ENCODE results near the gene BMPER.
A peak's percentile ranks its signal among the peaks of the same experiment; 100 is the strongest.
"Not testable (repeated sequence)": the region's sequence is repeated elsewhere in the genome, so short reads cannot be mapped to it uniquely, and the experiment has no call there.

BMPER gene

DNA sequence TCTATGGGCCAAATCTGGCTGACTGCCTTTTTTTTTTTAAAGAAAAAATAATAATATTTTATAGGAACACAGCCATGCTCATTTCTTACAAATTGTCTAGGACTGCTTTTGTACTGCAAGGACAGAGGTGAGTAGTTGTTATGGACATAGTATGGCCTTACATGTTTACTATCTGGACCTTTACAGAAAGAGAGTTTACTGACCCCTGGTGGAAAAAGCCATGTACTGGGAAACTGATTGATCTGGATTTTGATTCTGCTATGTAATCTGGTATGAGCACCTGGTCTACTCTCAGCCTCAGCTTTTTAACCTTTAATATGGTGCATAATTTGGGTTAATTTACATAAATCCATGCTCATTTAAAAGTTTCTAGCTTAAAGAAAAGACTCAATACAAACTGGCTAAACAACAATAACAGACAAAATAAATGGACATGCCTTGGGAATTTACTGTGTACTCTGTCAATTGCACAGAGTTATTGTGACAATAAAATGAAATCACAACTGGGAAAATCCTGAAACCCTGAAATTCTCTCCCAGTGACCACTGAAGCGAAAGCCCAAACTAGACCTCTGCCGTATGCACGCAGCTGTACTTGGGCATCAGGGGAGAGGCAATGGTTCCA lies 260.7 kb downstream of the BMPER start:
- DNase-seq = no peak

- DNase-seq = no peak
These were observed 262.7 kb downstream of the BMPER start for GRCh38 chr7:34168013-34168412.

GRCh38 chr7:34174688-34175616 lies 269.6 kb downstream of the BMPER start:
- DNase-seq = not testable (repeated sequence)

- no peak for DNase-seq
These were observed 270.5 kb downstream of the BMPER start for GRCh38 chr7:34175837-34176236.

- DNase-seq = no peak
These were observed 272.1 kb downstream of the BMPER start for GRCh38 chr7:34177476-34177875.

- no peak for DNase-seq
These were observed 276.1 kb downstream of the BMPER start for GRCh38 chr7:34181271-34181958.

- no peak for DNase-seq
These were observed 279.1 kb downstream of the BMPER start for GRCh38 chr7:34184466-34184865.

DNA sequence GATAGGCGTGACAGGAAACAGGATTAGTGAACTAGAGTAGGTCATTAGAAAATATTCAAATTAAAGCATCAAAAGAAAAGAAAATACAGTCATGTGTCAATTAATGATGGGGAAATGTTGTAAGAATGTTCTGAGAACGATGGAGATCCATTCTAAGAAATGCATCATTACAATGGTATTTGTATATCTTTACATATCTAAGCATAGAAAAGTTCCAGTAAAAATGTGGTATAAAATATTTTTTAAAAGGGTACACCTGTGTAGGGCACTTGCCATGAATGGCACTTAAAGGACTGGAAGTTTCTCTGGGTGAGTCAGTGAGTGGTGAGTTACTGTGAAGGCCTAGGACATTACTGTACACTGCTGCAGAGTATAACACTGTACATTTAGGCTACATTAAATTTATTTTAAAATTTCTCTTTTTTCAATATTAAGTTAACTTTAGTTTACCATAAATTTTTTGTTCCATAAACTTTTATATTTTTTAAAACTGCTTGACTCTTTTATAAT lies 282.5 kb downstream of the BMPER start:
- no peak for DNase-seq

- DNase-seq = no peak
These were observed 283.7 kb downstream of the BMPER start for GRCh38 chr7:34189031-34189430.

DNA sequence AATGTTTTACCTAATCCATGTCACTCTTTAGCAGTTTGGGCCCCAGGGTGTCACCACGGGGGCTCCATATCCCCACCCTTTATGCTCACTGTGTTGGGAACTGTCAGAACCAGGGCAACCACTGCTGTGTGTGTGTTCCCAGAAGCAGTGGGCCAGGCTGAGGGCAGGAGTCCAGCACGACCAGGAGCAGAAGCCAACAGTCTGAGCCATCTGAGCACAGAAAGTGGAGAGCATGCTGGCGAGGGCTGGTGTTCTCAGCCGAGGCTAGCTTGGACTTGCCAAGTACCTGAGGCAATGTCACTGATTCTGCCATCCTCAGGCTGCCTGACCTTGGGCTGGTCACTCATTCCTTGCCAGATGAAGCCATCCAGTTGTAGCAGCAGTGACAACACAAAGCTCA lies 285.0 kb downstream of the BMPER start:
- DNase-seq = peak in 46 of 58 donors; percentile 5 to 77 (median 42)

DNA sequence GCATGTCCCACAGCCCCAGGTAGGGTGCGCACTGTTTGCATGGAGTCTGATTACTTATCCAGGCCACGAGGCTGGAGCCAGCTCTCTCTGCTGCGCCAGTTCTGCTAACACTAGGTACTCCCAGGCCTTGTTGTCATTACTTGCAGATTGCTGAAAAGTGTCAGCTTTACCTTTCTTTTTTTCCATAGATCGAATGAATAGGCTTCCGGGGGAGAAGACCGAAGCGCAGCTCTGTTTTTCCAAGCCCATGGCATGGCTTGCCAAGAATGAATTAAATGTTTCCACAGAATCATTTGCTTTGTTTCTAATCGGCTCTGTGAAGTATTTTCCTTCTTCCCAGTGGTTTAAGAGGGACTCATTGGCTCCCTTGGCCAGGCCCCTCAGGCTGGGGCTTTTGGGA lies 285.8 kb downstream of the BMPER start:
- peak in 1 of 58 donors; percentile 4 for DNase-seq

- DNase-seq = peak in 48 of 58 donors; percentile 14 to 91 (median 52)
These were observed 286.6 kb downstream of the BMPER start for GRCh38 chr7:34191771-34192479.

DNA sequence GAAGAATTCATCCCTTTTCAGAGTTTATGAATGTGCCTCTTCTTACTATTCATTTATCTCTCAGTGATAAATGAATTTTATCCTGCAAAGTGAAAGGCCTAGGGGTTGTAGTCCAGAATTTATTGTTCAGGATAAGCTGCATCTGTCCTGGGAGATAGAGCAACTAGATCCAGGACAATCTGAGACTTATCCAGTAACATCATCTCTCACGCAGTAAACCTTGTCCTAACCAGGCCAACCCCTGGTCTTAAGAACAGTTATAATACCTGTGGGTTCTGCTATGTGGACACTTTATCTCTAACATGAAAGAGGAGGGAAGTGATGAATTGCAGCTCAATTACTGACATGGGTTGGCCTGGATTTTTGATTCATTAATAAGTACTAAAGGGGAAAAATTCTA lies 287.6 kb downstream of the BMPER start:
- DNase-seq = no peak

DNA sequence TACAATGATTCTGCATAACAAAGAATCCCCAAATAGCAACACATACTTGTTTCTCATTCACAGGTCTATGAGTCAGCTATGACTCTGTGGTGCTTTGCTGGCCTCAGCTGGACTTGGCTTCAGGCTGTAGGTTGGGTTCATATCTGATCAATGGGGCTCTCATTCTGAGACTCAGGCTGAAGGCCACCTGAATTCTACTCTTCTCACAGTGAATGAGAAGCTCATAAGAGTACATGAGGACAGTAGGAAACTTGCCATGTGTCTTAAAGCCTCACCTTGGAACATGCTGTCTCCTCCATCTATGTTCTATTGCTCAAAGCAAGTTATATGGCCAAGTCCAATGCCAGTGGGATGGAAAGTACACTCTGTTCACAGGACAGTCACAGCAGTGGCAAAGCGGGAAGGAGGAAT lies 292.9 kb downstream of the BMPER start:
- no peak for DNase-seq

Measured in anterior cingulate cortex (tissue), 58 donors.